Ishikawa (cell line): ENCODE measurements around the gene NUP133.

Experiments used
- CEBPB ChIP-seq: IDR thresholded peaks from 2 replicates; pipeline ENCODE4 v1.6.1; 2012
- CREB1 ChIP-seq: IDR thresholded peaks from 2 replicates; pipeline ENCODE4 v1.6.1; 2012; ENCODE audit warnings: low read depth
- EGR1 ChIP-seq: IDR thresholded peaks from 2 replicates; pipeline ENCODE4 v1.6.1; 2012
- EP300 ChIP-seq: IDR thresholded peaks from 2 replicates; pipeline ENCODE4 v1.6.1; 2012; ENCODE audit warnings: borderline replicate concordance
- FOXM1 ChIP-seq: IDR thresholded peaks from 2 replicates; pipeline ENCODE4 v1.6.1; 2012; ENCODE audit warnings: low read depth, borderline replicate concordance
- NFIC ChIP-seq: IDR thresholded peaks from 2 replicates; pipeline ENCODE4 v1.6.1; 2012
- RAD21 ChIP-seq: IDR thresholded peaks from 2 replicates; pipeline ENCODE4 v1.6.1; 2012; ENCODE audit warnings: low read depth
- TAF1 ChIP-seq: IDR thresholded peaks from 2 replicates; pipeline ENCODE4 v1.6.1; 2012; ENCODE audit warnings: low read depth, mild to moderate bottlenecking
- TCF12 ChIP-seq: IDR thresholded peaks from 2 replicates; pipeline ENCODE4 v1.6.1; 2012; ENCODE audit warnings: low read depth
- TEAD4 ChIP-seq: IDR thresholded peaks from 2 replicates; pipeline ENCODE4 v1.6.1; 2012
- YY1 ChIP-seq: IDR thresholded peaks from 2 replicates; pipeline ENCODE4 v1.6.1; 2012; ENCODE audit warnings: low read depth
- ZBTB7A ChIP-seq: IDR thresholded peaks from 2 replicates; pipeline ENCODE4 v1.6.1; 2012; ENCODE audit warnings: low read depth
- TF ChIP-seq, protein P1 (sequence below): IDR thresholded peaks from 2 replicates; pipeline ENCODE4 v1.6.1; 2012; ENCODE audit warnings: low read depth, mild to moderate bottlenecking
- TF ChIP-seq, protein P2 (sequence below): IDR thresholded peaks from 2 replicates; pipeline ENCODE4 v1.6.1; 2012
- TF ChIP-seq, protein P3 (sequence below): IDR thresholded peaks from 2 replicates; pipeline ENCODE4 v1.6.1; 2012

NUP133 gene

DNA sequence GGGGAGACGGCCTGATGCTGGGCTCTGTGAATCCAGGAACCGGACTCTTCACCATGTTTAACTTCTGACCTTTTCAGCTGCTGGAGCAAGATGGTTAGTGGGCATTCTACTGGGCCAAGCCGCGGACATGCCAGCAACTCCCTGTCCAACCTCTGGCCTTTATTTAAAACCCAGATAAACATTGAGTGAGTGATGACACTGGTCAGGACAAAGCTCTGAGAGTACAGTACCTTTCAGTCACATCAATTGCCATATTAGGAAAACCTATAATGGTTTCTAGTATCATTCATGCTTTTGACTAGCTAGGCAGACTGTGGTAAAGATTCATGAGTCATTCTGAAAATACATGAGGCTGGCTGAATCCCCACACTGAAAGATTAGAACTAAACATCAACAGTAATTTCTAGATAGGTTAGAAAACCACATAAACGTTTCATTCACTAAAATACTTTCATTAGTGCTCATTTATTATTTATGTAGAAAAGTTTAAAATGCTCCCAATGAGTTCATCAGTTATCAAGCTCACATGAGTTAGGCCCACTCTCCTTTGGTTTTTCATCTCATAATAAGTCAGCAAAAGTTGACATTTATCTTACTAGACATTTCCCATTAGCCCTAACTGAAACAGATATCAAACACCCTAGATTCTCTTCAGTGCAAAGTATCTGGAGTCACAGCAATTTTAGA, 67.1 kb downstream of the NUP133 start:
- TF ChIP-seq, protein P1, sequence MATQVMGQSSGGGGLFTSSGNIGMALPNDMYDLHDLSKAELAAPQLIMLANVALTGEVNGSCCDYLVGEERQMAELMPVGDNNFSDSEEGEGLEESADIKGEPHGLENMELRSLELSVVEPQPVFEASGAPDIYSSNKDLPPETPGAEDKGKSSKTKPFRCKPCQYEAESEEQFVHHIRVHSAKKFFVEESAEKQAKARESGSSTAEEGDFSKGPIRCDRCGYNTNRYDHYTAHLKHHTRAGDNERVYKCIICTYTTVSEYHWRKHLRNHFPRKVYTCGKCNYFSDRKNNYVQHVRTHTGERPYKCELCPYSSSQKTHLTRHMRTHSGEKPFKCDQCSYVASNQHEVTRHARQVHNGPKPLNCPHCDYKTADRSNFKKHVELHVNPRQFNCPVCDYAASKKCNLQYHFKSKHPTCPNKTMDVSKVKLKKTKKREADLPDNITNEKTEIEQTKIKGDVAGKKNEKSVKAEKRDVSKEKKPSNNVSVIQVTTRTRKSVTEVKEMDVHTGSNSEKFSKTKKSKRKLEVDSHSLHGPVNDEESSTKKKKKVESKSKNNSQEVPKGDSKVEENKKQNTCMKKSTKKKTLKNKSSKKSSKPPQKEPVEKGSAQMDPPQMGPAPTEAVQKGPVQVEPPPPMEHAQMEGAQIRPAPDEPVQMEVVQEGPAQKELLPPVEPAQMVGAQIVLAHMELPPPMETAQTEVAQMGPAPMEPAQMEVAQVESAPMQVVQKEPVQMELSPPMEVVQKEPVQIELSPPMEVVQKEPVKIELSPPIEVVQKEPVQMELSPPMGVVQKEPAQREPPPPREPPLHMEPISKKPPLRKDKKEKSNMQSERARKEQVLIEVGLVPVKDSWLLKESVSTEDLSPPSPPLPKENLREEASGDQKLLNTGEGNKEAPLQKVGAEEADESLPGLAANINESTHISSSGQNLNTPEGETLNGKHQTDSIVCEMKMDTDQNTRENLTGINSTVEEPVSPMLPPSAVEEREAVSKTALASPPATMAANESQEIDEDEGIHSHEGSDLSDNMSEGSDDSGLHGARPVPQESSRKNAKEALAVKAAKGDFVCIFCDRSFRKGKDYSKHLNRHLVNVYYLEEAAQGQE = no peak
- TF ChIP-seq RAD21 = no peak
- no peak for TF ChIP-seq CREB1
- no peak for TF ChIP-seq TCF12
- TF ChIP-seq FOXM1 = no peak
- TF ChIP-seq EP300 = no peak
- TF ChIP-seq, protein P2, sequence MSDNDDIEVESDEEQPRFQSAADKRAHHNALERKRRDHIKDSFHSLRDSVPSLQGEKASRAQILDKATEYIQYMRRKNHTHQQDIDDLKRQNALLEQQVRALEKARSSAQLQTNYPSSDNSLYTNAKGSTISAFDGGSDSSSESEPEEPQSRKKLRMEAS = no peak
- no peak for TF ChIP-seq NFIC
- TF ChIP-seq, protein P3, sequence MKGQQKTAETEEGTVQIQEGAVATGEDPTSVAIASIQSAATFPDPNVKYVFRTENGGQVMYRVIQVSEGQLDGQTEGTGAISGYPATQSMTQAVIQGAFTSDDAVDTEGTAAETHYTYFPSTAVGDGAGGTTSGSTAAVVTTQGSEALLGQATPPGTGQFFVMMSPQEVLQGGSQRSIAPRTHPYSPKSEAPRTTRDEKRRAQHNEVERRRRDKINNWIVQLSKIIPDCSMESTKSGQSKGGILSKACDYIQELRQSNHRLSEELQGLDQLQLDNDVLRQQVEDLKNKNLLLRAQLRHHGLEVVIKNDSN = no peak
- no peak for TF ChIP-seq EGR1
- TF ChIP-seq TAF1 = no peak
- TF ChIP-seq TEAD4 = no peak
- no peak for TF ChIP-seq ZBTB7A
- no peak for TF ChIP-seq YY1
- TF ChIP-seq CEBPB = no peak

DNA sequence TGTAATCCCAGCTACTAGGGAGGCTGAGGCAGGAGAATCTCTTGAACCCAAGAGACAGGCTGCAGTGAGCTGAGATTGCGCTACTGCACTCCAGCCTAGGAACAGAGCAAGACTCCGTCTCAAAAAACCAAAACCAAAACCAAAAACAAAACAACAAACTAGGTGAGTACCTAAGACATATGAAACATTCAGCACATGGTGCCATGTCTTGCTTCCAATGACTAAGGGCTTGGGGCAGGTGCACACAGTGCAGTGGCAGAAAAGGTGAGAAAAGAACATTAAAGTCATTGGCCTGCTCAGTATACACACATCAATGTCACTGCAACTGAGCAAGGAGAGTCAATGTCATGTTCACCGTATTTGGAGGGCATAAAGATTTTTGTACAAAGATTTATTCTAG, 70.1 kb downstream of the NUP133 start:
- TF ChIP-seq, protein P3 = no peak
- TF ChIP-seq FOXM1 (no peak), TAF1 (no peak), CREB1 (no peak)

DNA sequence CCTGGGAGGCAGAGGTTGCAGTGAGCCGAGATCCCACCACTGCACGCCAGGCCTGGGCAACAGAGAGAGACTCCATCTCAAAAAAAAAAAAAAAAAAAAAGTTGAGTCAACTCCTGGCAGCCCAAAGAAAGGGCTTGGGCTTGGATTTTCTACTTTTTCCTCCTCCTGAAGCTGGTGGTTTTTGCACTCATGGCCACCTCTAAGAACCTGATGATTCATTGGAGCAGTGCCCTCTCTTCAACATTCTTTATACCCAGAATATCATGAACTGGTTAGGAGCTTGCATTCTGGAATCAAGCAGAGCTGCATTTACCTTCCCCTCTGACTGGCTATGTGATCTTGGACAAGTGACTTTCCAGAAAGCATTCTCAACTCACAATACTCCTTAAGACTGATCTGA, 70.7 kb downstream of the NUP133 start:
- no peak for TF ChIP-seq EGR1
- TF ChIP-seq, protein P2 = no peak
- TF ChIP-seq TCF12 = no peak
- TF ChIP-seq, protein P3 = no peak
- TF ChIP-seq YY1 = no peak
- no peak for TF ChIP-seq RAD21
- TF ChIP-seq TEAD4 = no peak
- no peak for TF ChIP-seq CREB1
- TF ChIP-seq, protein P1 = no peak
- TF ChIP-seq FOXM1 = no peak
- no peak for TF ChIP-seq EP300
- no peak for TF ChIP-seq ZBTB7A
- no peak for TF ChIP-seq CEBPB
- no peak for TF ChIP-seq TAF1
- no peak for TF ChIP-seq NFIC

DNA sequence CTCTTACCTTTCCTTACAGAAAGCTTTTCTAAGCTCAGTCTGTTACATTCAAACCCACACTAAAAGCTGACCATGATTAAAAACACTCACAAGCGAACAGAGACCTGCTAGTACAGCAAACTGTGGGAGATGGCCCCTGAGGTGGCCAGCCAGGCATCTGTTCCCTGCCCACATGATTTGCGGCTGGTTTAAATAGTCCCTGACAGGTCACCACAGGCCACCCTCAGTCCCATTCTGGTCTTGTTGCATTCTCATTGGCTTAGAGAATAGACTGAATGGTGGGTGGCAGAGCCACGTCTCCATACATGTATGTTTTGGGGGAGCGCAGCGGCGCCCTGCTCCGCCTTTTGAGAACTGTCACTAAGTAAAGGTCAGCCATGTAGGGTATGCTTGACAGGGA, 71.9 kb downstream of the NUP133 start:
- TF ChIP-seq, protein P2 = no peak
- no peak for TF ChIP-seq EP300
- TF ChIP-seq FOXM1 = no peak
- no peak for TF ChIP-seq EGR1
- TF ChIP-seq RAD21 = no peak
- no peak for TF ChIP-seq ZBTB7A
- TF ChIP-seq TAF1 = no peak
- no peak for TF ChIP-seq TCF12
- no peak for TF ChIP-seq NFIC
- no peak for TF ChIP-seq CEBPB
- no peak for TF ChIP-seq YY1
- TF ChIP-seq TEAD4 = no peak
- TF ChIP-seq, protein P3 = no peak
- TF ChIP-seq, protein P1 = no peak
- TF ChIP-seq CREB1 = no peak
